CD4-positive, alpha-beta T cell treated with Interleukin-4 for 1 hour (primary cell): Measurements from ENCODE around the gene HIC1.

Experiments
- DNase-seq, 2 donors: peaks; one replicate each; pipeline ENCODE4 v3.0.0-alpha.2; 2020 to 2022

Gene HIC1

GRCh38 chr17:2061441-2061958 is 6.6 kb downstream of the HIC1 start:
- DNase-seq, result no peak

GRCh38 chr17:2062571-2063183 is 7.8 kb downstream of the HIC1 start:
- DNase-seq, result no peak

DNA sequence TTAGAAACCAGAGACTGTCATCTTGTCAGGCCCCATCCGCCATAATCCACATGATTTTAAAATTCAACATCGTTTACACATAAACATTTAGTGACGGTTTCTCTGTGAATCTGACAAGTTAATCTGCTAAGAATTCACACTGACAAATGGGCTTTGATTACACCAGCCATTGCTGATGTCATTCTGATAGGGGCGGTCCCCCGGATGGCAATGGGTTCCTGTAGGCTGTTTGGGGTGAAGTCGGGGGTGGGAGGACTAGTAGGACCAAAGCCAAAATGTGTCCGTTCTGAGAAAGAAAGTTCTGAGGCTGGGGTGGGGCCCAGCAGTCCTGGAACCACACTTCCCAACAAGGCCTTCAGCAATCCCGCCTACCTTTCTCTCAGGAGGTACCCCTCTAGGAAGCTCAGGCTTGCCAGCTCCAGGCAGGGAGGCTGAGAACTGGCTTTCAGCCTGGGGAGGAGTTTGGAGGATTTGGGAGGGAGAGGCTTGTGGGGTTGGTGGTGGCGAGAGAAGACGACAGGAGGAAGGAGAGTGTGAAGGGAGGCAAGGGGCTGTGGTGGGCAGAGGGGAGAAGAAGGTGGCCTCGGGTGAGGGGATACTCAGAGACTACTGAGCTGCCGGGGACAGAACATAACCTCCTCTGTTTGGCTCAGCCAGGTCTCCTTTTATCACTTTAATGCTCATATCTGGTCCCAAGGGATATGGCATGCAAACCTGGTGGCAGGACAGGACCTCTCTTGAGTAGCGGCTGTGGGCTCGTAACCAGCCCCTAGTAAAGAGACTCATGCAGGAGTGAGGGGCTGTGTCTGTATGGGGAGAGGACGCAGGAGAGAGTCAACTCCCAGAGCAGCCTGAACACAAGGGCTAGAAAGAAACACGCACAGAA is 8.6 kb downstream of the HIC1 start:
- DNase-seq, result no peak

DNA sequence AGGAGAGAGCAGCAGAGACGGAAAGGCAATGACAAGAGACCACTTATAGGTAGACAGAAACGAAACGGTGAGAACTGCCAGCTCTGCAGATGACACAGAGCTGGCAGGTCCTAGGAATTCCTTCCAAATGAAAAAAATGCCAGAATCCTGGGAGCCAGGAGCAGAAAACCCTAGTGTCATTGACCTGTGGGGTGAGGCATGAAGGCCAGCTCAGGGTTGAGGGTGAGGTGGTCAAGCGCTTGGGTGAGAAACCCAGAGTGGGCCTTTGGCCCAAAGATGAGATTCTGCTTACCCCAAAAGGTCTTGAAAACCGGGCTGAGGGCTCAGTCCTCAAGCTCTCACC is 9.2 kb downstream of the HIC1 start:
- DNase-seq, result no peak

- no peak for DNase-seq
Observed at GRCh38 chr17:2064520-2064971, 9.6 kb downstream of the HIC1 start.

- DNase-seq, result peak; percentile 41 to 48
Observed at GRCh38 chr17:2064980-2065785, 10.3 kb downstream of the HIC1 start.

DNA sequence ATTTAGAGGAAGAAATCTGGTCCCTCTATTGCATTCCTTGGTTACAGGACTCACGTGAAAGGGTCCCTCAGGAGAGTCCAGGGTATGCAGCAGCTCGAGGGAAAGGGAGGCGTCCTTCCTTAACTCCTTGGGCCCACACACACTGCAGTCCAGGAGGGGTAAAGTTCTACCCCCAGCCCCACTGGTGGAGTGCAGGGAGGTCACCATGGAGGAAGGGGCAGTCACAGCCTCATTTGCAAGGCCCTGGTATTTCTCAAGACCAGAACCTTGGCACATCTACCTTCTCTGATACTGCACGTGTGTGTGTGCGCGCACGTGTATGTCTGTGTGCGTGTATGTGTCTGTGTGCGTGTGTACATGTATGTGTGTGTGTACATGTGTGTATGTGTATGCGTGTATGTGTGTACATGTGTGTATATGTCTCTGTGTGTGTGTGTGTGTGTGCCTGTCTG is 11.1 kb downstream of the HIC1 start:
- DNase-seq, result no peak

DNA sequence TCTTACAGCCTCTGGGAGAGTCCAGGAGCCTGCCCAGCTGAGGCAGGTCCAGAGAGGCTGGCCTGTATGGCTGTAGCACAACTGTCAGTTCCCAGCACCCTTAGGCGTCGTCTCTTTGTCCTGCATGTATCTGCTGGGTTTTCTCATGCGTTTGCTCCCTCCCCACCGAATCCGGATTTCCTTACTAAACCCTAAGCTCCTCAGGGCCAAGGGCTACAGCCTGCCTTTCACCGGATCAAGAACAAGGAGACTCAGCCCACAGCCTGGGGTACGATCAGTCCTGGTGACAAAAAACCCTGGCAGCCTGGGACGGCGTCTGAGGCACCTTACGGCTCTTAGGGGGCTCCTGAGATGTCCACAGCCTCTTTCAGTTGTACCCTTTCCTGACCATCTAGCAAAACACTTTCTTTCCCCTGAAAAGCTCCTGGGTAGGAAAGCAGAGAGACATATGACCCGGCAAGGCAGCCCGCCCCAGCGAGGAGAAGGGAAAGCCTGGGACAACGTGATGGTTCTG is 12.2 kb downstream of the HIC1 start:
- no peak for DNase-seq

- no peak for DNase-seq
Observed at GRCh38 chr17:2067608-2068024, 12.7 kb downstream of the HIC1 start.

DNA sequence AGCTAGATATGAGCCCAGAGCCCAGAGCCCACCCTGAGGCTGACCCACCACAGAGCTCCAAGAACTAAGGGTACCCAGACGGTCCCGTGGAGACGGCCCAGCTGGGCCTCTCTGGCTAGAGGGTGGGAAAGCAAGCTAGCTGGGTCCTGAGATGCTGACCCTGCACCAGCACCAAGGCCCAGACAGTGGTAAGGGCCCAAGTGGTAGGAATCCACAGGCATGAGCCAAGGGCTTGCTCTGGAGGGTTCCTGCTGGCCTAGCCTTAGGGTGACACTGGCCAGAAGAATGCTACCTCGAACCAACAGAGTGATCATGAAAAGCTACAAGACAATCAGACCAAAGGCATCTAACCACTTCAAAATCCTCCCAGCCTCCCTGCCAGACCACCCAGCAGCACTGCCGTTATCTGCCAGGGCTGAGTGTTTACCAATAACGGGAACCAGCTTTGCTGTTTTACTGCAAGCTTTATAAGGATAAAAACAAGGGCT is 13.2 kb downstream of the HIC1 start:
- DNase-seq, result no peak

- no peak for DNase-seq
Observed at GRCh38 chr17:2068519-2069051, 13.7 kb downstream of the HIC1 start.

GRCh38 chr17:2070241-2071023 is 15.5 kb downstream of the HIC1 start:
- DNase-seq, result no peak

DNA sequence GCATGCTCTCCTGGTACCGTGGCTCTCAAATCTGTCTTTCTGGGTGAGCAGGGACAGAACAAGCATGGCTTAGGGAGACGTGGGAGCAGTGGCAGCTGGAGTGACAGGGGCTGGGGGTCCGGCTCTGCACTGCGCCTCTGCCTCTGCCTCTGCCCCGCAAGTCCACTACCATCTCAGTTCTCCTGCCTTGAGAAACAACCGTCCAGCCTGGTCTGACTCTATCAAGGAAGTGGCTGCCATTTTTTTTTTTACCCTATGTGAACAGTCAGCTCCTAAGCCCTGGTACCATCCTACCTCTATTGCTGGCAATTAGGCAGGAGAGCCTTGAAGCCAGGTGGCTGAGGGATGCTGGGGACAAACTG is 16.1 kb downstream of the HIC1 start:
- no peak for DNase-seq

DNA sequence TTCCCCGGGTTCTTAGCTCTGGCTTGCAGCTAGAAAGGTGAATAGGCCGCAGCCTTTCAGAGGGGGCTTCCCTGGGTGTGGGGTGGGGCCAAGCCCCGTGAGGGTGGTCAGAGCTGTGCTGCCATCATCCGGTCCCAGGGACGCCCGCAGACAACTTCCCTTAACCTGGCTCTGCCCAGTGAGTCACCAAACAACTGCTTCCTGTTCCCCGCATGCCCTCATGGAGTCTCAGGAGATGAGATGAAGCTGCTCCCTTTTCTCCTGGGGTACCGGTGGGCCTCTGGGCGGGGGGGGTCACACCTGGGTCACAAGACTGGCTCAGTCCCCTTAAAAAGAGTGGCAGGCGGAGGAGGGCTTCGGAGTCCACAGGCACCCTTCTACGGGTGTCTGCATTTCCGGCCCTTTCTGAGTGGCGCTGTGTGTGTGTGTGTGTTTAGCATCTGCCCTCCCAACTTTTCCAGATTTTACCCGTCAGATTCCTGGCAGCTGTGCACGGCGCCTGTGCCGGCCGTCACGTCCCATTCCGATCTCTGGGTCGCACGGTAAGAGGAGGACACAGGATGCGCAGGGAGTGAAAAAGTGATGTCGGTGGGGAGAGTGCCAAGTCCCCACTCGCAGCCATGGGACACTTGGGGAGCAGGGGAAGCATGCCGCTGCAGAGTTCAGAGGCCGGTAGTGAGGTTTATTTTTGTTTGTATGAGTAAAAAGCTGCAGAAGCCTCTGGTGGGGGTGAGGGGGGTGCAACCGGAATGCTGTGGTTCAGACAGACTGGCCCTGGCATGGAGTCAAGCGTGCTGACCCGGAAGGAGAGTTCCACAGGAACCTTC is 16.8 kb downstream of the HIC1 start:
- DNase-seq, result peak in 1 of 2 donors; percentile 42

GRCh38 chr17:2074919-2075318 is 20.0 kb downstream of the HIC1 start:
- no peak for DNase-seq

GRCh38 chr17:2075336-2076086 is 20.6 kb downstream of the HIC1 start:
- no peak for DNase-seq

DNA sequence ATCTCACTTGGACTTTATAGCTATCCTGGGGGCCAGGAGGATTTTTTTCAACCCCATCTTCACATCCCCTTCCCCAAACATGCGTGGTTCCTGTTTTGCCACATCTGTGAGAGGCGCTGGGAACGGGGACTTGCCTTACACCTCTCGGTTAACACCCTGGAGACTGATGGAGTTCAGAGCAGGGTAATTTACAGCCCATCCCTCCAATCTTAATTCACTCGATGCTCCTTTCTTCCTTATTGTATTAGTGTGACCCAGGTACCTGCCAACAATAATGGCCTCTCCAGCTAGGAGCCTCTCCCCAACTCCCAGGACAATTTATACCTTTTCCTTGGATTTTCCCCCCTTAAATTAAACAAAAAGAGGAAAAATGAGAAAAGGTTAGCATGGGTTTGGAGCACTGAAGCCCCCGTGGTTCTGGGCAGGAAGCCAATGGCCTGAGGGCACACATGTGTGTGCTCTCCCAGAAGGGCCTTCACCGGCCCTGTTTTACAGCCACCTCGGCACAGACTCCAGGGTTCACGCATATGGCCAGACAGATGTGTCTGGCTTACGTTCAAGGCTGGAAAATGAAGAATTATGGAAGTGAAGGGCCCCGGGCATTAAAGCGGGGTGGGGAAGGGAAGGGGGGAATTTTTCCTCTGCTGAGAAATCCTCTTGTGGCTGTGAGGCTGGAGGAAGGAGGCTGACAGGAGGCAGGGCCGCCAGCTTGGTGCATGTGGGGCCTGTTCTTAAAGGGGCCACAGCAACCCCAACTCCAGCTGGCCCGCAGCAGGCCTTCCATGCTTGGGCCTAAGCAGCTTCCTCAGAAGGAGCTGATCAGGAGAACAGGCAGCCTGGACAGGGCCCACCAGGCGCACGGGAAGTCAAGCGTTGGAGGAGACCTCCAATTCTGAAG is 21.4 kb downstream of the HIC1 start:
- no peak for DNase-seq

DNA sequence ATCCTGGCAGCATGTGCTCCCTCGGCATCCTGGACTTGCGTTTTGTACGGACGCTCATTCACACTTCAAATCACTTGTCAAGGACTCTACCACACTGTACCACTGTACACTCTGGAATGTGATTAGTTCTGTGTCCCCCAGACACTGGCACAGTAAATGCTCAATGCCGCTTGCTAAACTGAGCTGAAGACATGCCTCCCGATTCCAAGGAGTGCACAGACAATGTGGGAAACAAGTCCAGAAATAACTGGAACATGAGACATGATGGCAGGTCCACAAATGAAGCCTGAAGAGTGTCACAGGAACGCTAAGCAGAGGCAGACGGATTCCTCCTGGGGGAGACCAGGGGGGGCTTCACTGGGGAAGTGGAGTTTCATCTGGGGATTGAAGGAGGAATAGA is 22.1 kb downstream of the HIC1 start:
- no peak for DNase-seq

DNA sequence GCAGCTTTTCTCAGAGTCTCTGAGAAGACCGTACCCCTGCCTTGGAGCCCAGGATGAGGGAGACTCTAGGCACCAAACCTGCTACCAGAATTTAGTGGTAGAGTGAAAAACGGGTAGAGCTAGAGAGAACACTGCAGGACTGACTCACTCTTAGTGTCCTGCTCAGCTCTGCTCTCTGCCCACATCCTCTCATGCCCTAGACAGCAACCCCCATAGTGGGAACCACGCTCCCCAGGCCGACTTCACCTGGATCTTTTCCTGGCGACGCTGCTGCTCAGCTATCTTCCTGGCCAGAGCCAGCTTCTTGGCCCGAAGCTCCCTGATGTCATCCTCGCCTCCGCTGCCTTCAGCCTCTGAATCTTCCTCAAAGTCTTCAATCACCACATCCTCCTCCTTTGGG is 26.7 kb downstream of the HIC1 start:
- DNase-seq, result no peak
